Caco-2 (cell line): ENCODE measurements around the gene PLEKHA1. TPM values are rescaled to one million over a fixed set of nuclear protein-coding genes. Genes with fewer than 3 reads are reported as not detected.

ENCODE experiments used
- BruUV-seq: library from RNA; stranded (reverse); fragments of 400-500 nt; replicated peaks from 2 replicates; lab custom pipeline; 2021; lab: Mats Ljungman, UMichigan
- CTCF ChIA-PET: fragments of 300-600 bp; sonication (Branson Sonifier 250); formaldehyde crosslinking; loops from one replicate; lab custom pipeline; 2022; ENCODE audit warnings: antibody characterized with exemption; lab: Charles Lee
- POLR2A ChIA-PET: fragments of 300-600 bp; sonication (Branson Sonifier 250); formaldehyde crosslinking; loops from one replicate; lab custom pipeline; 2022; ENCODE audit warnings: antibody characterized with exemption; lab: Charles Lee
- DNase-seq, 2 experiments: peaks; one replicate each; pipeline versions ENCODE4 v3.0.0 to v3.0.0-alpha.2; 2020 to 2022
- H3K27me3 ChIP-seq: replicated peaks from 2 replicates; pipeline ENCODE4 v1.6.0; 2011; ENCODE audit warnings: low read length; ENCODE audit not compliant: control insufficient read depth, insufficient read depth
- H3K36me3 ChIP-seq: 2 replicates; pipeline ENCODE4 v1.5.1; 2011; ENCODE audit warnings: low read length; ENCODE audit not compliant: control insufficient read depth, insufficient read depth
- H3K4me1 ChIP-seq: fragments of 250-450 bp; sonication (Bioruptor Pico); 2 replicates; pipeline ENCODE4 v1.5.1; 2020; ENCODE audit warnings: mild to moderate bottlenecking
- H3K4me3 ChIP-seq: 2 replicates; pipeline ENCODE4 v1.5.1; 2011; ENCODE audit warnings: low read depth, mild to moderate bottlenecking, control low read depth, low read length
- H3K9me3 ChIP-seq: fragments of 250-450 bp; sonication (Bioruptor Pico); 2 replicates; pipeline ENCODE4 v1.5.1; 2020; ENCODE audit warnings: mild to moderate bottlenecking, moderate library complexity
- H3K27ac Mint-ChIP-seq: one replicate; pipeline ENCODE4 v1.8.0; 2022; ENCODE audit warnings: mixed read lengths; ENCODE audit not compliant: unreplicated experiment
- H3K27me3 Mint-ChIP-seq: one replicate; pipeline ENCODE4 v1.8.0; 2022; ENCODE audit warnings: mixed read lengths; ENCODE audit not compliant: insufficient read depth, unreplicated experiment
- H3K36me3 Mint-ChIP-seq: one replicate; pipeline ENCODE4 v1.8.0; 2022; ENCODE audit warnings: mild to moderate bottlenecking, mixed read lengths; ENCODE audit not compliant: insufficient read depth, unreplicated experiment
- H3K4me1 Mint-ChIP-seq: one replicate; pipeline ENCODE4 v1.8.0; 2022; ENCODE audit warnings: low read depth, mixed read lengths; ENCODE audit not compliant: unreplicated experiment
- H3K4me3 Mint-ChIP-seq: one replicate; pipeline ENCODE4 v1.8.0; 2022; ENCODE audit warnings: mild to moderate bottlenecking, moderate library complexity, mixed read lengths; ENCODE audit not compliant: unreplicated experiment
- H3K9me3 Mint-ChIP-seq: one replicate; pipeline ENCODE4 v1.8.0; 2022; ENCODE audit warnings: mixed read lengths; ENCODE audit not compliant: unreplicated experiment
- CTCF ChIP-seq, 2 experiments: fragments of 200-600 bp in 1 of 2; IDR thresholded peaks; 1 replicate in 1 of 2; 2 replicates in 1 of 2; pipeline versions ENCODE4 v1.5.1 to v1.8.0; 2011 to 2022; ENCODE audit warnings: antibody characterized with exemption in 1 of 2, control low read depth in 1 of 2, inconsistent platforms in 1 of 2, low read depth in 1 of 2, low read length in 1 of 2, mild to moderate bottlenecking in 1 of 2, moderate library complexity in 1 of 2; ENCODE audit not compliant: insufficient read depth in 1 of 2, severe bottlenecking in 1 of 2, unreplicated experiment in 1 of 2
- intact Hi-C: fragments of 100-400 bp; cut with micrococcal nuclease; formaldehyde crosslinking; loops from one replicate; pipeline ENCODE4 v1.10.0; 2022; ENCODE audit not compliant: unreplicated experiment
- total RNA-seq: library from RNA; stranded (reverse); gene quantifications from 2 replicates; pipeline ENCODE4 v1.2.3, GENCODE V29; 2022

The PLEKHA1 gene
- total RNA-seq, 1 experiment from 2014 or later = 48.4 TPM

- DNase-seq = no peak
- intact Hi-C loops = no loop called here
- ChIA-PET POLR2A (no interaction called here), CTCF (interaction anchor here (0.6 kb wide), 1 partner anchor 113 kb away, joined by 3 read pairs; no protein-coding TSS in a partner anchor)
- no TSS peak for BruUV-seq
- no peak overlapping the region for H3K4me3 ChIP-seq
- no peaks in the 10 kb centered on the region for H3K4me1 ChIP-seq
- H3K36me3 ChIP-seq = peaks cover 2% of the 10 kb centered on the region; the same call in 1 of the 2 replicates
- Mint-ChIP-seq H3K4me3 (no peak overlapping the region), H3K27ac (no peak overlapping the region), H3K9me3 (no peaks in the 10 kb centered on the region), H3K27me3 (no peaks in the 10 kb centered on the region), H3K4me1 (no peaks in the 10 kb centered on the region), H3K36me3 (peaks cover 30% of the 10 kb centered on the region)
- no peak for TF ChIP-seq CTCF (IDR thresholded peaks at IDR 0.05; ENCODE audit: insufficient read depth in 1 of 2, low read depth in 1 of 2, low read length in 1 of 2, severe bottlenecking in 1 of 2, unreplicated experiment in 1 of 2)
- no peaks in the 10 kb centered on the region for H3K27me3 ChIP-seq
- H3K9me3 ChIP-seq = no peaks in the 10 kb centered on the region
Measured at GRCh38 chr10:122424059-122424458, 49.6 kb downstream of the PLEKHA1 start.

- no peaks in the 10 kb centered on the region for H3K9me3 Mint-ChIP-seq
- no peaks in the 10 kb centered on the region for H3K4me1 Mint-ChIP-seq
- H3K4me3 Mint-ChIP-seq = no peak overlapping the region
- Histone ChIP-seq H3K4me1 (no peaks in the 10 kb centered on the region), H3K27me3 (no peaks in the 10 kb centered on the region), H3K36me3 (peaks cover 2% of the 10 kb centered on the region; the same call in 1 of the 2 replicates), H3K4me3 (no peak overlapping the region), H3K9me3 (no peaks in the 10 kb centered on the region)
- no peak overlapping the region for H3K27ac Mint-ChIP-seq
- TF ChIP-seq CTCF (IDR thresholded peaks at IDR 0.05; ENCODE audit: insufficient read depth in 1 of 2, low read depth in 1 of 2, low read length in 1 of 2, severe bottlenecking in 1 of 2, unreplicated experiment in 1 of 2) = no peak
- no TSS peak for BruUV-seq
- ChIA-PET CTCF (no interaction called here), POLR2A (no interaction called here)
- no peaks in the 10 kb centered on the region for H3K27me3 Mint-ChIP-seq
- intact Hi-C loops = no loop called here
- peaks cover 23% of the 10 kb centered on the region for H3K36me3 Mint-ChIP-seq
- DNase-seq = no peak
Measured at GRCh38 chr10:122426829-122427228, 52.3 kb downstream of the PLEKHA1 start.

- CTCF ChIA-PET = no interaction called here
- POLR2A ChIA-PET = no interaction called here
- H3K27me3 Mint-ChIP-seq = no peaks in the 10 kb centered on the region
- intact Hi-C loops = no loop called here
- no peak overlapping the region for H3K27ac Mint-ChIP-seq
- peaks cover 19% of the 10 kb centered on the region for H3K36me3 Mint-ChIP-seq
- Histone ChIP-seq H3K9me3 (no peaks in the 10 kb centered on the region), H3K27me3 (no peaks in the 10 kb centered on the region), H3K4me1 (no peaks in the 10 kb centered on the region), H3K36me3 (peaks cover 2% of the 10 kb centered on the region; the same call in 1 of the 2 replicates), H3K4me3 (no peak overlapping the region)
- H3K4me3 Mint-ChIP-seq = no peak overlapping the region
- no peaks in the 10 kb centered on the region for H3K9me3 Mint-ChIP-seq
- no peak for TF ChIP-seq CTCF (IDR thresholded peaks at IDR 0.05; ENCODE audit: insufficient read depth in 1 of 2, low read depth in 1 of 2, low read length in 1 of 2, severe bottlenecking in 1 of 2, unreplicated experiment in 1 of 2)
- no peaks in the 10 kb centered on the region for H3K4me1 Mint-ChIP-seq
- no peak for DNase-seq
- no TSS peak for BruUV-seq
Measured at GRCh38 chr10:122427280-122427679, 52.8 kb downstream of the PLEKHA1 start.
